ENCODE data around the gene AP3S2.

DNA sequence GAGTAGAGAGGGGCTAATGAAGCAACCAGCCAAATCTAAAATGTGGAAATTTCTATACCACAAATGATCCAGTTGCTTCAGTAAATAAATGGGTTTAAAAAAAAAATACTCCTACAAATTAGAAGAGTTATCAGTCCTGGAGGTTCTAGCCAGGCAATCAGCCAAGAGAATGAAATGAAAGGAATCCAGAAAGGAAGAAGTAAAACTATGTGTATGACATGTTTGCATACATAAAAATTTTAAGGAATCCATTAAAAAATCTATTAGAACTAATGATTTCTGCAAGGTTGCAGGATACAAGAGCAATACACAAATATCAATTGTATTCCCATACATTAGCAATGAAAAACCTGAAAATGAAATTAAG is 108.0 kb downstream of the AP3S2 start:
- TF ChIP-seq, protein P1, sequence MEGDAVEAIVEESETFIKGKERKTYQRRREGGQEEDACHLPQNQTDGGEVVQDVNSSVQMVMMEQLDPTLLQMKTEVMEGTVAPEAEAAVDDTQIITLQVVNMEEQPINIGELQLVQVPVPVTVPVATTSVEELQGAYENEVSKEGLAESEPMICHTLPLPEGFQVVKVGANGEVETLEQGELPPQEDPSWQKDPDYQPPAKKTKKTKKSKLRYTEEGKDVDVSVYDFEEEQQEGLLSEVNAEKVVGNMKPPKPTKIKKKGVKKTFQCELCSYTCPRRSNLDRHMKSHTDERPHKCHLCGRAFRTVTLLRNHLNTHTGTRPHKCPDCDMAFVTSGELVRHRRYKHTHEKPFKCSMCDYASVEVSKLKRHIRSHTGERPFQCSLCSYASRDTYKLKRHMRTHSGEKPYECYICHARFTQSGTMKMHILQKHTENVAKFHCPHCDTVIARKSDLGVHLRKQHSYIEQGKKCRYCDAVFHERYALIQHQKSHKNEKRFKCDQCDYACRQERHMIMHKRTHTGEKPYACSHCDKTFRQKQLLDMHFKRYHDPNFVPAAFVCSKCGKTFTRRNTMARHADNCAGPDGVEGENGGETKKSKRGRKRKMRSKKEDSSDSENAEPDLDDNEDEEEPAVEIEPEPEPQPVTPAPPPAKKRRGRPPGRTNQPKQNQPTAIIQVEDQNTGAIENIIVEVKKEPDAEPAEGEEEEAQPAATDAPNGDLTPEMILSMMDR (IDR thresholded peaks at IDR 0.05): no peak
- no peak for TF ChIP-seq POLR2A (IDR thresholded peaks at IDR 0.05)
